GM23338 (cell line): ENCODE measurements around the gene ZC3H8. TPM values are rescaled to one million over a fixed set of nuclear protein-coding genes. Genes with fewer than 3 reads are reported as not detected.

Source experiments
- ATAC-seq: fragments of 200-7000 bp; cut with Tn5 transposase; 3 replicates; pipeline ENCODE4 v1.9.1; 2020
- DNase-seq: peaks from one replicate; pipeline ENCODE4 v3.0.0-alpha.2; 2015; ENCODE audit warnings: low spot score
- H2AFZ ChIP-seq: fragments of 200-600 bp; sonication (generic); 2 replicates; pipeline ENCODE4 v1.8.0; 2016; ENCODE audit warnings: antibody characterized with exemption, mild to moderate bottlenecking, moderate library complexity
- H3F3A ChIP-seq: fragments of 200-600 bp; sonication (generic); replicated peaks from 2 replicates; pipeline ENCODE4 v1.8.0; 2017; ENCODE audit warnings: antibody characterized with exemption, mixed run types, low read depth
- H3K27ac ChIP-seq: fragments of 200-600 bp; sonication (generic); 2 replicates; pipeline ENCODE4 v1.6.1; 2016; ENCODE audit warnings: low read depth
- H3K27me3 ChIP-seq: fragments of 200-600 bp; sonication (generic); 2 replicates; pipeline ENCODE4 v1.8.0; 2016; ENCODE audit warnings: mild to moderate bottlenecking, mixed run types, moderate library complexity; ENCODE audit not compliant: insufficient read depth
- H3K36me3 ChIP-seq: fragments of 200-600 bp; sonication (generic); 2 replicates; pipeline ENCODE4 v1.8.0; 2016; ENCODE audit warnings: mild to moderate bottlenecking; ENCODE audit not compliant: insufficient read depth
- H3K4me1 ChIP-seq: fragments of 200-600 bp; sonication (generic); 2 replicates; pipeline ENCODE4 v1.8.0; 2016; ENCODE audit warnings: mild to moderate bottlenecking, moderate library complexity; ENCODE audit not compliant: insufficient read depth
- H3K4me2 ChIP-seq: fragments of 200-600 bp; sonication (generic); 2 replicates; pipeline ENCODE4 v1.7.1; 2017; ENCODE audit warnings: mixed run types
- H3K4me3 ChIP-seq: fragments of 200-600 bp; sonication (generic); 2 replicates; pipeline ENCODE4 v1.6.1; 2016; ENCODE audit warnings: mixed run types
- H3K79me2 ChIP-seq: fragments of 200-600 bp; sonication (generic); replicated peaks from 2 replicates; pipeline ENCODE4 v1.8.0; 2017; ENCODE audit warnings: mild to moderate bottlenecking; ENCODE audit not compliant: insufficient read depth
- H3K9me2 ChIP-seq: fragments of 200-600 bp; sonication (generic); 2 replicates; pipeline ENCODE4 v1.8.0; 2017; ENCODE audit not compliant: insufficient read depth
- H4K20me1 ChIP-seq: fragments of 200-600 bp; sonication (generic); replicated peaks from 2 replicates; pipeline ENCODE4 v1.8.0; 2017; ENCODE audit warnings: mild to moderate bottlenecking; ENCODE audit not compliant: insufficient read depth
- H3K27ac Mint-ChIP-seq: 2 replicates; pipeline ENCODE4 v1.8.0; 2020; ENCODE audit warnings: inconsistent platforms, mild to moderate bottlenecking, moderate library complexity, mixed read lengths
- H3K27me3 Mint-ChIP-seq: 3 replicates; pipeline ENCODE4 v1.8.0; 2022; ENCODE audit warnings: low read depth, mild to moderate bottlenecking, moderate library complexity, mixed read lengths, inconsistent platforms; ENCODE audit not compliant: insufficient read depth, poor library complexity
- H3K36me3 Mint-ChIP-seq: 3 replicates; pipeline ENCODE4 v1.8.0; 2021; ENCODE audit warnings: low read depth, mild to moderate bottlenecking, inconsistent platforms, moderate library complexity, mixed read lengths
- H3K4me1 Mint-ChIP-seq: 3 replicates; pipeline ENCODE4 v1.8.0; 2020; ENCODE audit warnings: mild to moderate bottlenecking, inconsistent platforms, mixed read lengths
- H3K4me3 Mint-ChIP-seq: 3 replicates; pipeline ENCODE4 v1.8.0; 2021; ENCODE audit warnings: moderate library complexity, mild to moderate bottlenecking, inconsistent platforms, mixed read lengths
- H3K9me3 Mint-ChIP-seq: 3 replicates; pipeline ENCODE4 v1.8.0; 2020; ENCODE audit warnings: moderate library complexity, mild to moderate bottlenecking, inconsistent platforms, mixed read lengths
- CREB1 ChIP-seq: fragments of 250-450 bp; sonication (Bioruptor Pico); IDR thresholded peaks from 2 replicates; pipeline ENCODE4 v1.5.0; 2020; ENCODE audit warnings: low read depth, mild to moderate bottlenecking, moderate library complexity
- CTCF ChIP-seq, 2 experiments: fragments of 200-600 bp in 1 of 2; sonication (generic) in 1 of 2; conservative IDR thresholded peaks; 2 replicates each; pipeline versions ENCODE4 v1.5.1 to v1.6.1; 2016 to 2017; ENCODE audit warnings: antibody characterized with exemption in 2 of 2, low read depth in 2 of 2, mild to moderate bottlenecking in 2 of 2, moderate library complexity in 1 of 2
- ETS1 ChIP-seq: IDR thresholded peaks from 2 replicates; pipeline ENCODE4 v1.6.1; 2016; ENCODE audit warnings: antibody characterized with exemption
- EZH2 ChIP-seq: fragments of 200-600 bp; sonication (generic); IDR thresholded peaks from one replicate; pipeline ENCODE4 v1.8.0; 2017; ENCODE audit warnings: antibody characterized with exemption, mild to moderate bottlenecking, low read depth; ENCODE audit not compliant: unreplicated experiment
- EZH2phosphoT487 ChIP-seq: fragments of 200-600 bp; sonication (generic); IDR thresholded peaks from one replicate; pipeline ENCODE4 v1.8.1; 2018; ENCODE audit warnings: antibody characterized with exemption; ENCODE audit not compliant: unreplicated experiment
- JUNB ChIP-seq: IDR thresholded peaks from one replicate; pipeline ENCODE4 v1.6.1; 2016; ENCODE audit warnings: antibody characterized with exemption; ENCODE audit not compliant: unreplicated experiment
- NANOG ChIP-seq: IDR thresholded peaks from 2 replicates; pipeline ENCODE4 v1.6.1; 2016; ENCODE audit warnings: antibody characterized with exemption, borderline replicate concordance
- POLR2AphosphoS5 ChIP-seq: IDR thresholded peaks from 2 replicates; pipeline ENCODE4 v1.6.1; 2016; ENCODE audit warnings: antibody characterized with exemption, low read depth
- REST ChIP-seq: IDR thresholded peaks from one replicate; pipeline ENCODE4 v1.6.1; 2018; ENCODE audit warnings: antibody characterized with exemption; ENCODE audit not compliant: unreplicated experiment
- STAT1 ChIP-seq: IDR thresholded peaks from one replicate; pipeline ENCODE4 v1.6.1; 2016; ENCODE audit warnings: antibody characterized with exemption; ENCODE audit not compliant: unreplicated experiment
- ZNF114 ChIP-seq: fragments of 250-450 bp; sonication (Bioruptor Pico); IDR thresholded peaks from 2 replicates; pipeline ENCODE4 v1.5.0; 2020; ENCODE audit warnings: mild to moderate bottlenecking, moderate library complexity
- ZNF331 ChIP-seq: fragments of 250-450 bp; sonication (Bioruptor Pico); IDR thresholded peaks from 2 replicates; pipeline ENCODE4 v1.5.0; 2020; ENCODE audit warnings: low read depth, mild to moderate bottlenecking, moderate library complexity
- ZNF462 ChIP-seq: fragments of 250-450 bp; sonication (Bioruptor Pico); IDR thresholded peaks from 2 replicates; pipeline ENCODE4 v1.5.0; 2020; ENCODE audit warnings: mild to moderate bottlenecking, moderate library complexity
- polyA plus RNA-seq: library from polyadenylated mRNA; unstranded; fragments of >200 nt; fragmentation: Nextera tagmentation; extraction: Ambion mirVana; gene quantifications from 2 replicates; pipeline ENCODE4 v1.2.1, GENCODE V29; 2016
- total RNA-seq: library from RNA; depleted of rRNA; stranded (reverse); fragments of >200 nt; shearing (Covaris generic); gene quantifications from 2 replicates; pipeline ENCODE4 v1.2.3, GENCODE V29; 2014

ZC3H8 gene
- total and polyA plus RNA-seq, 2 experiments from 2014 or later, result 13.3 to 42.8 TPM

GRCh38 chr2:112251271-112251670, 3.6 kb downstream of the ZC3H8 start:
- Histone ChIP-seq H3K4me3 (no peak overlapping the region), H3K4me2 (no peak overlapping the region), H3K36me3 (no peaks in the 10 kb centered on the region), H3K27ac (no peak overlapping the region), H4K20me1 (no peaks in the 10 kb centered on the region; the same call in 1 of the 2 replicates), H3K79me2 (peaks cover 8% of the 10 kb centered on the region; the same call in 1 of the 2 replicates), H3K9me2 (no peaks in the 10 kb centered on the region), H3K27me3 (no peaks in the 10 kb centered on the region), H3F3A (no peaks in the 10 kb centered on the region), H3K4me1 (peaks cover 6% of the 10 kb centered on the region; the same call in 1 of the 2 replicates), H2AFZ (no peak overlapping the region)
- DNase-seq (no peak), ATAC-seq (no peak)
- peaks cover 2% of the 10 kb centered on the region; the same call in 2 of the 3 replicates for H3K36me3 Mint-ChIP-seq
- no peaks in the 10 kb centered on the region for H3K27me3 Mint-ChIP-seq
- peaks cover 4% of the 10 kb centered on the region; the same call in 2 of the 3 replicates for H3K4me1 Mint-ChIP-seq
- H3K27ac Mint-ChIP-seq, result no peak overlapping the region
- TF ChIP-seq CTCF (conservative IDR thresholded peaks at IDR 0.05; ENCODE audit: low read depth in 2 of 2), result no peak
- TF ChIP-seq EZH2, result no peak
- no peak for TF ChIP-seq EZH2phosphoT487
- no peak for TF ChIP-seq ZNF462 (CRISPR knock-in tag)
- no peak for TF ChIP-seq CREB1 (CRISPR knock-in tag)
- TF ChIP-seq ZNF331 (CRISPR knock-in tag), result no peak
- no peak for TF ChIP-seq POLR2AphosphoS5
- no peak for TF ChIP-seq ETS1
- TF ChIP-seq STAT1, result no peak
- TF ChIP-seq JUNB, result no peak
- TF ChIP-seq NANOG, result no peak
- TF ChIP-seq ZNF114, result no peak
- no peak for TF ChIP-seq REST
- no peak overlapping the region for H3K4me3 Mint-ChIP-seq
- H3K9me3 Mint-ChIP-seq, result no peaks in the 10 kb centered on the region
